Stomach (tissue), 4 donors: ENCODE results near the gene CGN.

Source experiments
- POLR2A ChIP-seq, 4 donors: fragments of 450-650 bp; IDR thresholded peaks; one replicate each; pipeline ENCODE4 v1.6.1; 2016; ENCODE audit warnings: antibody characterized with exemption in 4 of 4, control low read depth in 2 of 4, mild to moderate bottlenecking in 1 of 4, moderate library complexity in 1 of 4
- TF ChIP-seq, protein P1 (sequence below), 7 experiments: fragments of 450-650 bp in 4 of 7; fragments of 200-600 bp in 3 of 7; sonication (generic) in 3 of 7; IDR thresholded peaks; one replicate each; pipeline ENCODE4 v1.5.1; 2016 to 2019; ENCODE audit warnings: antibody characterized with exemption in 7 of 7, control low read depth in 2 of 7, mild to moderate bottlenecking in 1 of 7

DNA sequence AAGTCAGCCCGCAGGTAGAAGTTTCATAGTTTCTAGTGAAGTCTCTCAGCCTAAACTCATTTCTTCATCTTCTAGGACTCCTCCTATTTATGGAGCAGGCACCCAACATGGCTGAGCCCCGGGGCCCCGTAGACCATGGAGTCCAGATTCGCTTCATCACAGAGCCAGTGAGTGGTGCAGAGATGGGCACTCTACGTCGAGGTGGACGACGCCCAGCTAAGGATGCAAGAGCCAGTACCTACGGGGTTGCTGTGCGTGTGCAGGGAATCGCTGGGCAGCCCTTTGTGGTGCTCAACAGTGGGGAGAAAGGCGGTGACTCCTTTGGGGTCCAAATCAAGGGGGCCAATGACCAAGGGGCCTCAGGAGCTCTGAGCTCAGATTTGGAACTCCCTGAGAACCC, 7.2 kb downstream of the CGN start:
- TF ChIP-seq, protein P1, sequence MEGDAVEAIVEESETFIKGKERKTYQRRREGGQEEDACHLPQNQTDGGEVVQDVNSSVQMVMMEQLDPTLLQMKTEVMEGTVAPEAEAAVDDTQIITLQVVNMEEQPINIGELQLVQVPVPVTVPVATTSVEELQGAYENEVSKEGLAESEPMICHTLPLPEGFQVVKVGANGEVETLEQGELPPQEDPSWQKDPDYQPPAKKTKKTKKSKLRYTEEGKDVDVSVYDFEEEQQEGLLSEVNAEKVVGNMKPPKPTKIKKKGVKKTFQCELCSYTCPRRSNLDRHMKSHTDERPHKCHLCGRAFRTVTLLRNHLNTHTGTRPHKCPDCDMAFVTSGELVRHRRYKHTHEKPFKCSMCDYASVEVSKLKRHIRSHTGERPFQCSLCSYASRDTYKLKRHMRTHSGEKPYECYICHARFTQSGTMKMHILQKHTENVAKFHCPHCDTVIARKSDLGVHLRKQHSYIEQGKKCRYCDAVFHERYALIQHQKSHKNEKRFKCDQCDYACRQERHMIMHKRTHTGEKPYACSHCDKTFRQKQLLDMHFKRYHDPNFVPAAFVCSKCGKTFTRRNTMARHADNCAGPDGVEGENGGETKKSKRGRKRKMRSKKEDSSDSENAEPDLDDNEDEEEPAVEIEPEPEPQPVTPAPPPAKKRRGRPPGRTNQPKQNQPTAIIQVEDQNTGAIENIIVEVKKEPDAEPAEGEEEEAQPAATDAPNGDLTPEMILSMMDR (IDR thresholded peaks at IDR 0.05), result no peak
- TF ChIP-seq POLR2A (IDR thresholded peaks at IDR 0.05), result no peak
